GM12878 (cell line): ENCODE measurements around the gene RAPGEF1. TPM values are rescaled to one million over a fixed set of nuclear protein-coding genes. Genes with fewer than 3 reads are reported as not detected.

Source experiments
- ATAC-seq: fragments of 200-7000 bp; cut with Tn5 transposase; 3 replicates; pipeline ENCODE4 v1.9.1; 2020; ENCODE audit warnings: mild to moderate bottlenecking, moderate library complexity
- BruUV-seq: library from RNA; stranded (reverse); fragments of 400-500 nt; replicated peaks from 2 replicates; lab custom pipeline; 2021; lab: Mats Ljungman, UMichigan
- CTCF ChIA-PET: fragments of 300-600 bp; sonication (Branson Sonifier 250); formaldehyde crosslinking; extraction: SDS; loops from one replicate; lab custom pipeline; 2021; ENCODE audit warnings: inconsistent platforms; lab: Yijun Ruan, JAX
- POLR2A ChIA-PET: fragments of 350-600 bp; formaldehyde crosslinking; extraction: SDS; loops from one replicate; lab custom pipeline; 2021; ENCODE audit warnings: inconsistent platforms; lab: Charles Lee
- RAD21 ChIA-PET: fragments of 300-600 bp; sonication (Branson Sonifier 250); formaldehyde crosslinking; loops from one replicate; lab custom pipeline; 2023; ENCODE audit warnings: antibody characterized with exemption; ENCODE audit not compliant: unreplicated experiment; lab: Charles Lee
- SMC1A ChIA-PET: fragments of 300-600 bp; sonication (Branson Sonifier 250); formaldehyde crosslinking; loops from one replicate; lab custom pipeline; 2023; ENCODE audit not compliant: unreplicated experiment, uncharacterized antibody; lab: Charles Lee
- DNase-seq: peaks from one replicate; pipeline ENCODE4 v3.0.0-alpha.2; 2011; ENCODE audit warnings: low read depth, low spot score
- FAIRE-seq: peaks from 3 replicates; lab custom pipeline; 2011; peaks lifted over from hg19 to GRCh38; lab: Jason Lieb, UNC
- H2AFZ ChIP-seq: 2 replicates; pipeline ENCODE4 v1.6.0; 2011; ENCODE audit warnings: low read depth, low read length, control low read depth; ENCODE audit not compliant: control insufficient read depth
- H3K27ac ChIP-seq: 2 replicates; pipeline ENCODE4 v1.5.1; 2011; ENCODE audit warnings: control low read depth; ENCODE audit not compliant: control insufficient read depth, insufficient read depth
- H3K27me3 ChIP-seq, 2 experiments: replicated peaks in 1 of 2; 2 replicates each; pipeline versions ENCODE4 v1.6.0 to v1.6.1; 2011; ENCODE audit warnings: low read length in 1 of 2; ENCODE audit not compliant: control insufficient read depth in 2 of 2, insufficient read depth in 2 of 2
- H3K36me3 ChIP-seq, 2 experiments: 2 replicates each; pipeline ENCODE4 v1.5.1; 2011; ENCODE audit warnings: low read length in 1 of 2; ENCODE audit not compliant: control insufficient read depth in 2 of 2, insufficient read depth in 2 of 2
- H3K4me1 ChIP-seq: 2 replicates; pipeline ENCODE4 v1.6.1; 2011; ENCODE audit warnings: mild to moderate bottlenecking, low read length, moderate library complexity, mixed read lengths; ENCODE audit not compliant: control insufficient read depth, insufficient read depth
- H3K4me2 ChIP-seq: 2 replicates; pipeline ENCODE4 v1.6.0; 2011; ENCODE audit warnings: control low read depth; ENCODE audit not compliant: control insufficient read depth, insufficient read depth
- H3K4me3 ChIP-seq: fragments of 200-600 bp; sonication (generic); 2 replicates; pipeline ENCODE4 v1.5.1; 2016
- H3K79me2 ChIP-seq: 2 replicates; pipeline ENCODE4 v1.6.0; 2011; ENCODE audit warnings: low read length; ENCODE audit not compliant: control insufficient read depth, insufficient read depth
- H3K9ac ChIP-seq: 2 replicates; pipeline ENCODE4 v1.8.0; 2011; ENCODE audit warnings: low read length, control low read depth, mixed read lengths; ENCODE audit not compliant: control insufficient read depth, insufficient read depth
- H3K9me3 ChIP-seq: replicated peaks from 3 replicates; pipeline ENCODE4 v1.5.1; 2011; ENCODE audit warnings: mild to moderate bottlenecking, low read length; ENCODE audit not compliant: control insufficient read depth, insufficient read depth
- H4K20me1 ChIP-seq: 2 replicates; pipeline ENCODE4 v1.6.0; 2011; ENCODE audit not compliant: control insufficient read depth, insufficient read depth
- ATF7 ChIP-seq: fragments of 450-650 bp; IDR thresholded peaks from 2 replicates; pipeline ENCODE4 v1.6.1; 2016; ENCODE audit warnings: low read depth, mild to moderate bottlenecking
- BCL11A ChIP-seq: IDR thresholded peaks from 2 replicates; pipeline ENCODE4 v1.6.1; 2011; ENCODE audit warnings: low read depth, low read length
- CBFB ChIP-seq: IDR thresholded peaks from 2 replicates; pipeline ENCODE4 v1.6.1; 2016; ENCODE audit warnings: antibody characterized with exemption, low read depth
- CHD1 ChIP-seq: IDR thresholded peaks from 2 replicates; pipeline ENCODE4 v1.6.1; 2012; ENCODE audit warnings: low read depth, low read length, improper control_type of control experiment
- EP300 ChIP-seq, 2 experiments: fragments of 150-350 bp in 1 of 2; IDR thresholded peaks; 2 replicates each; pipeline ENCODE4 v1.6.1; 2011 to 2012; ENCODE audit warnings: low read depth in 2 of 2, low read length in 2 of 2, borderline replicate concordance in 1 of 2, improper control_type of control experiment in 1 of 2, inconsistent platforms in 1 of 2; ENCODE audit not compliant: control insufficient read depth in 1 of 2
- FOS ChIP-seq: IDR thresholded peaks from 3 replicates; pipeline ENCODE4 v1.6.1; 2011; ENCODE audit warnings: borderline replicate concordance; ENCODE audit not compliant: insufficient read length; ENCODE audit errors: extremely low read depth
- IKZF1 ChIP-seq: fragments of 450-650 bp; conservative IDR thresholded peaks from 2 replicates; pipeline ENCODE4 v1.6.1; 2017; ENCODE audit warnings: antibody characterized with exemption, mild to moderate bottlenecking
- PML ChIP-seq: IDR thresholded peaks from 2 replicates; pipeline ENCODE4 v1.6.1; 2012; ENCODE audit warnings: low read length, inconsistent platforms
- RCOR1 ChIP-seq: conservative IDR thresholded peaks from 2 replicates; pipeline ENCODE4 v1.6.1; 2012; ENCODE audit warnings: low read depth, low read length, improper control_type of control experiment
- SMAD1 ChIP-seq: fragments of 450-650 bp; IDR thresholded peaks from 2 replicates; pipeline ENCODE4 v1.6.1; 2018; ENCODE audit warnings: mild to moderate bottlenecking, low read depth; ENCODE audit not compliant: partially characterized antibody
- SREBF2 ChIP-seq: IDR thresholded peaks from 2 replicates; pipeline ENCODE4 v1.6.1; 2012; ENCODE audit warnings: mild to moderate bottlenecking, low read length
- SUPT20H ChIP-seq: IDR thresholded peaks from 2 replicates; pipeline ENCODE4 v1.6.1; 2011; ENCODE audit warnings: low read depth, mild to moderate bottlenecking, low read length, moderate library complexity, borderline replicate concordance; ENCODE audit not compliant: control insufficient read depth
- TCF3 ChIP-seq: IDR thresholded peaks from 2 replicates; pipeline ENCODE4 v1.6.1; 2012; ENCODE audit warnings: low read depth, mild to moderate bottlenecking, low read length, borderline replicate concordance; ENCODE audit not compliant: insufficient read depth
- ZSCAN29 ChIP-seq: fragments of 450-650 bp; IDR thresholded peaks from 2 replicates; pipeline ENCODE4 v1.6.1; 2017; ENCODE audit warnings: mild to moderate bottlenecking, moderate library complexity
- WGBS: methylation state at CpG from one replicate; pipeline ENCODE4 v1.1.6; 2016; ENCODE audit warnings: low lambda C conversion rate; ENCODE audit not compliant: insufficient replicate concordance, insufficient coverage; ENCODE audit errors: missing lambda C conversion rate; 5-methylcytosine and 5-hydroxymethylcytosine counted together
- in situ Hi-C: fragments of 300-500 bp; cut with MboI; formaldehyde crosslinking; loops from 9 replicates; pipeline ENCODE4 v1.14.3; 2018; ENCODE audit warnings: mixed read lengths
- intact Hi-C: fragments of 100-400 bp; cut with micrococcal nuclease; formaldehyde crosslinking; loops from one replicate; pipeline ENCODE4 v1.14.2; 2022; ENCODE audit not compliant: unreplicated experiment
- polyA plus RNA-seq, 11 experiments: library from polyadenylated mRNA; depleted of rRNA in 4 of 11; unstranded in 6 of 11; stranded (reverse) in 5 of 11; fragments of >200 nt; fragmentation: Nextera tagmentation in 4 of 11; fragmentation: Illumina TruSeq in 1 of 11; extraction: Ambion mirVana in 4 of 11; extraction: Trizol in 1 of 11; gene quantifications; 1 replicate in 1 of 11; 2 replicates in 10 of 11; pipeline versions ENCODE4 v1.2.1 to v1.2.3, GENCODE V29; 2011 to 2016; ENCODE audit warnings: inconsistent platforms in 2 of 11, missing spikeins in 2 of 11, low read depth in 1 of 11
- total RNA-seq, 4 experiments: library from RNA; depleted of rRNA in 3 of 4; stranded (reverse); fragments of >200 nt in 3 of 4; fragmentation: Illumina TruSeq in 1 of 4; extraction: Trizol in 1 of 4; gene quantifications; 2 replicates each; pipeline versions ENCODE4 v1.2.1 to v1.2.3, GENCODE V29; 2013 to 2021
- TF ChIP-seq, protein P1 (sequence below): IDR thresholded peaks from 2 replicates; pipeline ENCODE4 v1.6.1; 2012; ENCODE audit warnings: low read length, inconsistent platforms
- TF ChIP-seq, protein P2 (sequence below): fragments of 450-650 bp; IDR thresholded peaks from 2 replicates; pipeline ENCODE4 v1.6.1; 2014; ENCODE audit warnings: mild to moderate bottlenecking

RAPGEF1 gene
- total and polyA plus RNA-seq, 10 of the 15 experiments (the other 5 are each of a cell fraction or from before 2014, with no cell fraction given): 0.42 to 113 (median 45.9) TPM

- TF ChIP-seq SREBF2: no peak
- TF ChIP-seq ZSCAN29: no peak
- TF ChIP-seq TCF3: no peak
- no peak for TF ChIP-seq ATF7
- no peak for TF ChIP-seq CBFB
- TF ChIP-seq, protein P1, sequence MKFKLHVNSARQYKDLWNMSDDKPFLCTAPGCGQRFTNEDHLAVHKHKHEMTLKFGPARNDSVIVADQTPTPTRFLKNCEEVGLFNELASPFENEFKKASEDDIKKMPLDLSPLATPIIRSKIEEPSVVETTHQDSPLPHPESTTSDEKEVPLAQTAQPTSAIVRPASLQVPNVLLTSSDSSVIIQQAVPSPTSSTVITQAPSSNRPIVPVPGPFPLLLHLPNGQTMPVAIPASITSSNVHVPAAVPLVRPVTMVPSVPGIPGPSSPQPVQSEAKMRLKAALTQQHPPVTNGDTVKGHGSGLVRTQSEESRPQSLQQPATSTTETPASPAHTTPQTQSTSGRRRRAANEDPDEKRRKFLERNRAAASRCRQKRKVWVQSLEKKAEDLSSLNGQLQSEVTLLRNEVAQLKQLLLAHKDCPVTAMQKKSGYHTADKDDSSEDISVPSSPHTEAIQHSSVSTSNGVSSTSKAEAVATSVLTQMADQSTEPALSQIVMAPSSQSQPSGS: no peak
- no peak for TF ChIP-seq CHD1
- no peak for TF ChIP-seq FOS
- TF ChIP-seq BCL11A: no peak
- TF ChIP-seq, protein P2, sequence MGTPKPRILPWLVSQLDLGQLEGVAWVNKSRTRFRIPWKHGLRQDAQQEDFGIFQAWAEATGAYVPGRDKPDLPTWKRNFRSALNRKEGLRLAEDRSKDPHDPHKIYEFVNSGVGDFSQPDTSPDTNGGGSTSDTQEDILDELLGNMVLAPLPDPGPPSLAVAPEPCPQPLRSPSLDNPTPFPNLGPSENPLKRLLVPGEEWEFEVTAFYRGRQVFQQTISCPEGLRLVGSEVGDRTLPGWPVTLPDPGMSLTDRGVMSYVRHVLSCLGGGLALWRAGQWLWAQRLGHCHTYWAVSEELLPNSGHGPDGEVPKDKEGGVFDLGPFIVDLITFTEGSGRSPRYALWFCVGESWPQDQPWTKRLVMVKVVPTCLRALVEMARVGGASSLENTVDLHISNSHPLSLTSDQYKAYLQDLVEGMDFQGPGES: no peak
Observed at GRCh38 chr9:131582056-131582455, 157.8 kb downstream of the RAPGEF1 start (continued).

DNA sequence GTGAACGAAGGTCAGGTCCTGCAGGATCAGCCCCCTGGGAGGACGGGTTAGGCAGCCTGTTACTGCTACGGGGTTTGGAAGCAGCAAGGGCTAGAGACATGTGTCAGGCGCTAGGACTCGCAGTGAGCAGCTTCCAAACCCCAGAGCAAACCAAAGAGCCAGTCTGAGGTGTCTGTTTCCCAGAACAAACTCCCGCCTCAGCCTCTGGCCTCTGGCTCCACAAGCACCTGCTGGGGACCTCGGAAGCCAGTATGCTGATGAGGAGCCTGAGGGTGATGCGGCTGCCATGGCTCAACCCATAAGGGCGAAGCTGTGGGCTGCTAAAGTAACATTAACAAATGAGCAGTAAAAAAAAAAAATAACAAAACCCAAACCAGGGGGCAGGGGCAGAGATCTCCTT is 159.5 kb downstream of the RAPGEF1 start:
- Histone ChIP-seq H3K79me2 (no peaks in the 10 kb centered on the region), H3K9ac (no peak overlapping the region), H3K36me3 (peaks cover 35 to 54% of the 10 kb centered on the region in 2 experiments), H3K4me2 (no peak overlapping the region), H2AFZ (no peak overlapping the region), H3K27ac (no peak overlapping the region), H3K4me1 (peaks cover 22% of the 10 kb centered on the region), H3K4me3 (no peak overlapping the region), H4K20me1 (no peaks in the 10 kb centered on the region), H3K27me3 (no peaks in the 10 kb centered on the region), H3K9me3 (no peaks in the 10 kb centered on the region)
- DNase-seq (no peak), FAIRE-seq (no peak), ATAC-seq (no peak)
- CTCF ChIA-PET: no interaction called here
- intact Hi-C loops: no loop called here
- 88% methylated on average over 7 of the region's 9 CpGs for WGBS
- TF ChIP-seq SUPT20H: no peak
- no peak for TF ChIP-seq IKZF1
- TF ChIP-seq RCOR1: no peak
- no peak for TF ChIP-seq EP300 (IDR thresholded peaks at IDR 0.05; ENCODE audit: borderline replicate concordance in 1 of 2, control insufficient read depth in 1 of 2, low read depth in 2 of 2, low read length in 2 of 2)
- TF ChIP-seq SMAD1: no peak
- no peak for TF ChIP-seq PML
- POLR2A ChIA-PET: interaction anchor here (0.7 kb wide), 1 partner anchor 176 kb away, joined by 4 read pairs; no protein-coding TSS in a partner anchor
- in situ Hi-C loops: loop anchor here (25.0 kb wide), 1 partner anchor 657 kb away; no protein-coding TSS in a partner anchor
- SMC1A ChIA-PET: no interaction called here
- RAD21 ChIA-PET: no interaction called here
- BruUV-seq: no TSS peak
